ENCODE data around the gene KRT17.

KRT17 gene

DNA sequence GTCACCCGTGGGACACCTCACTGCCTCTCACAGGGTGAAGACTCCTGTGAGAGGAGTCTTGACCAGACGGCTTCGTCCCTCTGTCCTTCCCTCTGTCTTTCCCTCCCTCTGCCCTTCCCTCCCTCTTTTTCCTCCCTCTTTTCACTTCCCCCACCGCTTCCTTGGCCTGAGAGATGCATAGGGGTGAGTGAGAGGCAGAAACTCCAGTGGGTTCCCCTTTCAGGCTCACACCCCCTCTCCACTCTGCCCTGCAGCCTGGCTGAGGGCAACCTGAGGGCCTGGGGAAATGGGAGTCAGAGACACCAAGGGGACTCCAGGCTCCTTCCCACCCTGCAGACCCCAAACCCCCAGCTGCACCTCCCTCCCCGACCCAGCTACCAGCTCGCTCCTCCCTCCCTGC is 14.6 kb upstream of the KRT17 start:
- no peak for DNase-seq
- TF ChIP-seq EZH2 (IDR thresholded peaks at IDR 0.05; ENCODE audit: borderline replicate concordance, low read depth, low read length, severe bottlenecking): no peak
- TF ChIP-seq, protein P1, sequence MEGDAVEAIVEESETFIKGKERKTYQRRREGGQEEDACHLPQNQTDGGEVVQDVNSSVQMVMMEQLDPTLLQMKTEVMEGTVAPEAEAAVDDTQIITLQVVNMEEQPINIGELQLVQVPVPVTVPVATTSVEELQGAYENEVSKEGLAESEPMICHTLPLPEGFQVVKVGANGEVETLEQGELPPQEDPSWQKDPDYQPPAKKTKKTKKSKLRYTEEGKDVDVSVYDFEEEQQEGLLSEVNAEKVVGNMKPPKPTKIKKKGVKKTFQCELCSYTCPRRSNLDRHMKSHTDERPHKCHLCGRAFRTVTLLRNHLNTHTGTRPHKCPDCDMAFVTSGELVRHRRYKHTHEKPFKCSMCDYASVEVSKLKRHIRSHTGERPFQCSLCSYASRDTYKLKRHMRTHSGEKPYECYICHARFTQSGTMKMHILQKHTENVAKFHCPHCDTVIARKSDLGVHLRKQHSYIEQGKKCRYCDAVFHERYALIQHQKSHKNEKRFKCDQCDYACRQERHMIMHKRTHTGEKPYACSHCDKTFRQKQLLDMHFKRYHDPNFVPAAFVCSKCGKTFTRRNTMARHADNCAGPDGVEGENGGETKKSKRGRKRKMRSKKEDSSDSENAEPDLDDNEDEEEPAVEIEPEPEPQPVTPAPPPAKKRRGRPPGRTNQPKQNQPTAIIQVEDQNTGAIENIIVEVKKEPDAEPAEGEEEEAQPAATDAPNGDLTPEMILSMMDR (IDR thresholded peaks at IDR 0.05; ENCODE audit: borderline replicate concordance, extremely low read depth, low read length, poor library complexity, severe bottlenecking): no peak
- no peak overlapping the region for H3K4me2 ChIP-seq (ENCODE audit: insufficient read depth, low read length)

DNA sequence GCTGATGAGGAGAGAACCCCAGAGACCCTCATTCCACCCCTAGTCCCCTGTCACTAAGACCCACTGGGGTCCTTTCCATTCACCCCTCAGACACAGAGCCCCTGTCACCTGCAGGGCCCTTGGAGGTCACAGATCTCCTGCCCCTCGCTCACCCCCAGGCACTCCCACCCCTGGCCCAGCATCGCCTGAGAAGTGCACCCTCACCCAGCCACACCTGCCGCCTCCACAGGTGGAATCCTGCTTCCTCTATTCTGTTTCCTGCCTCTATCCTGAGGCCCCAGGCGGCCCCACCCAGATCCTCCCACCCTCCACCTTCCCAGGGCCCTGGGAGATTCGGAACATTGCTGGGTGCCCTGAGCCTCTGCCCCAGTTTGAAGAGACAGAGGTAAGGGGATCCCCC is 13.8 kb upstream of the KRT17 start:
- Histone ChIP-seq H3K4me3 (ENCODE audit: low read depth in 1 of 2, low read length in 2 of 2) (no peak overlapping the region), H3K9me3 (ENCODE audit: insufficient read depth, low read length, severe bottlenecking) (no peaks in the 10 kb centered on the region), H4K20me1 (ENCODE audit: insufficient read depth, low read length) (no peaks in the 10 kb centered on the region), H3K4me2 (ENCODE audit: insufficient read depth, low read length) (no peak overlapping the region), H3K4me1 (ENCODE audit: insufficient read depth, low read length) (no peaks in the 10 kb centered on the region), H3K27me3 (ENCODE audit: insufficient read depth, low read length, poor library complexity) (peaks cover 4% of the 10 kb centered on the region), H3K27ac (ENCODE audit: low read length) (no peak overlapping the region), H3K9ac (ENCODE audit: low read depth, low read length) (no peak overlapping the region), H2AFZ (ENCODE audit: low read depth, low read length) (no peak overlapping the region), H3K36me3 (ENCODE audit: insufficient read depth, low read length) (no peaks in the 10 kb centered on the region), H3K79me2 (ENCODE audit: insufficient read depth, low read length) (no peaks in the 10 kb centered on the region)
- DNase-seq (no peak), ATAC-seq (ENCODE audit: insufficient read depth, low read depth) (no peak)
- TF ChIP-seq EZH2 (IDR thresholded peaks at IDR 0.05; ENCODE audit: borderline replicate concordance, low read depth, low read length, severe bottlenecking): no peak
- TF ChIP-seq, protein P1 (IDR thresholded peaks at IDR 0.05; ENCODE audit: borderline replicate concordance, extremely low read depth, low read length, poor library complexity, severe bottlenecking): no peak

More for the DNA sequence above, 14.6 kb upstream of the KRT17 start:
- no peaks in the 10 kb centered on the region for H3K36me3 ChIP-seq (ENCODE audit: insufficient read depth, low read length)
- H3K9me3 ChIP-seq (ENCODE audit: insufficient read depth, low read length, severe bottlenecking): no peaks in the 10 kb centered on the region
- H3K27me3 ChIP-seq (ENCODE audit: insufficient read depth, low read length, poor library complexity): peaks cover 4% of the 10 kb centered on the region
- H3K4me1 ChIP-seq (ENCODE audit: insufficient read depth, low read length): no peaks in the 10 kb centered on the region
- H3K27ac ChIP-seq (ENCODE audit: low read length): no peak overlapping the region
- no peaks in the 10 kb centered on the region for H4K20me1 ChIP-seq (ENCODE audit: insufficient read depth, low read length)
- H2AFZ ChIP-seq (ENCODE audit: low read depth, low read length): no peak overlapping the region
- H3K4me3 ChIP-seq (ENCODE audit: low read depth in 1 of 2, low read length in 2 of 2): no peak overlapping the region
- no peak overlapping the region for H3K9ac ChIP-seq (ENCODE audit: low read depth, low read length)
- H3K79me2 ChIP-seq (ENCODE audit: insufficient read depth, low read length): no peaks in the 10 kb centered on the region
- no peak for ATAC-seq (ENCODE audit: insufficient read depth, low read depth)

DNA sequence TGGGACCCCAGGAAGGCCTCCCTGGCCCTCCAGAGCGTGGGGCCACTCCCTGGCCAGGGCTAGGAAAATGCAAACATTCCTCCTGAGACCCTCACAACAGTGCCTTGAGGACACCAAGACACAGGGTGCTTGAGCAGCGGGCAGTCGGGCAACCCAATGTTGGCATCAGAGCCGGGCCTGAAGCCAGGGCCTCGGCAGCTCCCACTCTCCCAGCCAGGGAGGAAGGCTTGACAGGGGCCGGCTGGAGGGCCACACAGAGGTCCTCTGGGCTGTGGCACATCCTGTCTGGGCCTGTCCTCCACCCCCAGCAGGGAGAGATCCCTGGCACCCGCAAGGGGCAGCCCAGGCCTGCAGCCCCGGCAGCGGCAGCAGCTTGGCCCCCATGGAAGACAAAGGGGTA is 12.3 kb upstream of the KRT17 start:
- no peak overlapping the region for H3K4me3 ChIP-seq (ENCODE audit: low read depth in 1 of 2, low read length in 2 of 2)
- no peak for DNase-seq
- H3K79me2 ChIP-seq (ENCODE audit: insufficient read depth, low read length): no peaks in the 10 kb centered on the region
- no peaks in the 10 kb centered on the region for H3K4me1 ChIP-seq (ENCODE audit: insufficient read depth, low read length)
- H4K20me1 ChIP-seq (ENCODE audit: insufficient read depth, low read length): peaks cover 8% of the 10 kb centered on the region; the same call in 1 of the 2 replicates
- no peaks in the 10 kb centered on the region for H3K27me3 ChIP-seq (ENCODE audit: insufficient read depth, low read length, poor library complexity)
- no peak overlapping the region for H3K9ac ChIP-seq (ENCODE audit: low read depth, low read length)
- no peak overlapping the region for H3K4me2 ChIP-seq (ENCODE audit: insufficient read depth, low read length)
- TF ChIP-seq EZH2 (IDR thresholded peaks at IDR 0.05; ENCODE audit: borderline replicate concordance, low read depth, low read length, severe bottlenecking): no peak
- TF ChIP-seq, protein P1 (IDR thresholded peaks at IDR 0.05; ENCODE audit: borderline replicate concordance, extremely low read depth, low read length, poor library complexity, severe bottlenecking): no peak
- no peak for ATAC-seq (ENCODE audit: insufficient read depth, low read depth)
- no peak overlapping the region for H2AFZ ChIP-seq (ENCODE audit: low read depth, low read length)
- no peaks in the 10 kb centered on the region for H3K36me3 ChIP-seq (ENCODE audit: insufficient read depth, low read length)
- H3K9me3 ChIP-seq (ENCODE audit: insufficient read depth, low read length, severe bottlenecking): no peaks in the 10 kb centered on the region
- H3K27ac ChIP-seq (ENCODE audit: low read length): no peak overlapping the region
